H1 (cell line): Measurements from ENCODE around the gene DCHS1. TPM values are rescaled to one million over a fixed set of nuclear protein-coding genes. Genes with fewer than 3 reads are reported as not detected.

Experiments used
- CTCF ChIA-PET: fragments of 300-600 bp; sonication (Branson Sonifier 250); formaldehyde crosslinking; loops from one replicate; lab custom pipeline; 2021; ENCODE audit not compliant: partially characterized antibody; lab: Charles Lee
- POLR2A ChIA-PET: fragments of 300-600 bp; sonication (Branson Sonifier 250); formaldehyde crosslinking; loops from one replicate; lab custom pipeline; 2021; ENCODE audit warnings: inconsistent platforms; ENCODE audit not compliant: partially characterized antibody; lab: Charles Lee
- DNase-seq, 2 experiments: peaks; one replicate each; pipeline versions ENCODE4 v3.0.0 to v3.0.0-alpha.2; 2010 to 2022; ENCODE audit warnings: low spot score in 2 of 2, low read depth in 1 of 2, mixed read lengths in 1 of 2
- FAIRE-seq: peaks from 2 replicates; lab custom pipeline; 2011; peaks lifted over from hg19 to GRCh38; lab: Jason Lieb, UNC
- H2AFZ ChIP-seq: 2 replicates; pipeline ENCODE4 v1.8.1; 2012; ENCODE audit warnings: low read length, inconsistent platforms
- H2AK5ac ChIP-seq: 2 replicates; pipeline ENCODE4 v1.6.1; 2013; ENCODE audit warnings: low read depth, low read length
- H2BK120ac ChIP-seq: replicated peaks from 2 replicates; pipeline ENCODE3; 2013; ENCODE audit warnings: low read depth, low read length, inconsistent platforms
- H2BK12ac ChIP-seq: 2 replicates; pipeline ENCODE4 v1.6.1; 2013; ENCODE audit warnings: low read depth, low read length
- H2BK15ac ChIP-seq: 2 replicates; pipeline ENCODE4 v1.6.1; 2013; ENCODE audit warnings: low read length
- H2BK20ac ChIP-seq: 2 replicates; pipeline ENCODE4 v1.6.1; 2013; ENCODE audit warnings: low read length
- H2BK5ac ChIP-seq: 2 replicates; pipeline ENCODE4 v1.6.1; 2013; ENCODE audit warnings: low read depth, low read length
- H3K14ac ChIP-seq: 2 replicates; pipeline ENCODE4 v1.6.1; 2013; ENCODE audit warnings: inconsistent platforms; ENCODE audit not compliant: insufficient read length
- H3K18ac ChIP-seq: 2 replicates; pipeline ENCODE4 v1.6.1; 2013; ENCODE audit warnings: low read length; ENCODE audit errors: extremely low read depth
- H3K23ac ChIP-seq: 2 replicates; pipeline ENCODE4 v1.6.1; 2013; ENCODE audit warnings: inconsistent platforms; ENCODE audit not compliant: insufficient read length
- H3K23me2 ChIP-seq: 2 replicates; pipeline ENCODE4 v1.6.1; 2013; ENCODE audit warnings: low read depth, low read length
- H3K27ac ChIP-seq: 2 replicates; pipeline ENCODE4 v1.6.1; 2011; ENCODE audit warnings: low read depth, low read length, inconsistent platforms
- H3K27me3 ChIP-seq, 4 experiments: replicated peaks in 1 of 4; 1 replicate in 1 of 4; 2 replicates in 3 of 4; pipeline versions ENCODE4 v1.6.1 to v1.8.1; 2011 to 2013; ENCODE audit warnings: low read length in 3 of 4, mild to moderate bottlenecking in 3 of 4, inconsistent platforms in 2 of 4, mixed read lengths in 2 of 4, moderate library complexity in 1 of 4; ENCODE audit not compliant: control insufficient read depth in 3 of 4, insufficient read depth in 3 of 4; ENCODE audit errors: extremely low read depth in 1 of 4
- H3K36me3 ChIP-seq, 4 experiments: 2 replicates each; pipeline versions ENCODE4 v1.6.1 to v1.8.1; 2011 to 2013; ENCODE audit warnings: mild to moderate bottlenecking in 4 of 4, low read length in 3 of 4, moderate library complexity in 2 of 4, control low read depth in 1 of 4, inconsistent platforms in 1 of 4; ENCODE audit not compliant: insufficient read depth in 4 of 4, control insufficient read depth in 2 of 4
- H3K4ac ChIP-seq: replicated peaks from 2 replicates; pipeline ENCODE3; 2013; ENCODE audit warnings: low read length, low read depth, mixed read lengths, inconsistent platforms; ENCODE audit not compliant: insufficient read length
- H3K4me1 ChIP-seq, 4 experiments: replicated peaks in 1 of 4; 1 replicate in 1 of 4; 2 replicates in 3 of 4; pipeline versions ENCODE4 v1.6.1 to v1.8.1; 2011 to 2013; ENCODE audit warnings: low read length in 3 of 4, inconsistent platforms in 2 of 4, mixed read lengths in 1 of 4; ENCODE audit not compliant: insufficient read depth in 4 of 4, control insufficient read depth in 3 of 4
- H3K4me2 ChIP-seq, 2 experiments: 2 replicates each; pipeline versions ENCODE4 v1.6.1 to v1.8.1; 2011 to 2013; ENCODE audit warnings: low read depth in 2 of 2, low read length in 2 of 2, control low read depth in 1 of 2, inconsistent platforms in 1 of 2, mild to moderate bottlenecking in 1 of 2; ENCODE audit not compliant: insufficient read depth in 1 of 2
- H3K4me3 ChIP-seq, 4 experiments: fragments of 200-600, 300-600 bp in 1 of 4; sonication (generic), shearing (Covaris generic), sonication (Bioruptor Twin) in 1 of 4; 2 replicates each; pipeline versions ENCODE4 v1.5.1 to v1.8.1; 2011 to 2016; ENCODE audit warnings: low read length in 4 of 4, low read depth in 3 of 4, control low read depth in 2 of 4, inconsistent platforms in 2 of 4, mild to moderate bottlenecking in 2 of 4, mixed read lengths in 1 of 4, moderate library complexity in 1 of 4; ENCODE audit not compliant: insufficient read depth in 2 of 4; ENCODE audit errors: extremely low read depth in 1 of 4
- H3K56ac ChIP-seq: replicated peaks from 2 replicates; pipeline ENCODE3; 2013; ENCODE audit warnings: low read depth, mild to moderate bottlenecking, mixed read lengths, low read length, inconsistent platforms; ENCODE audit not compliant: insufficient read length
- H3K79me1 ChIP-seq: 2 replicates; pipeline ENCODE4 v1.6.1; 2013; ENCODE audit warnings: low read depth, low read length, control low read depth
- H3K79me2 ChIP-seq, 2 experiments: 2 replicates each; pipeline versions ENCODE4 v1.6.1 to v1.8.1; 2012 to 2013; ENCODE audit warnings: low read length in 2 of 2, mild to moderate bottlenecking in 2 of 2, inconsistent platforms in 1 of 2; ENCODE audit not compliant: insufficient read depth in 2 of 2, control insufficient read depth in 1 of 2
- H3K9ac ChIP-seq, 4 experiments: replicated peaks in 1 of 4; 1 replicate in 1 of 4; 2 replicates in 3 of 4; pipeline versions ENCODE4 v1.6.1 to v1.8.1; 2011 to 2013; ENCODE audit warnings: low read depth in 3 of 4, low read length in 3 of 4, control low read depth in 2 of 4, mild to moderate bottlenecking in 2 of 4, moderate library complexity in 2 of 4, inconsistent platforms in 1 of 4; ENCODE audit errors: extremely low read depth in 1 of 4
- H3K9me3 ChIP-seq, 2 experiments: 2 replicates each; pipeline versions ENCODE4 v1.6.1 to v1.8.1; 2012 to 2013; ENCODE audit warnings: mild to moderate bottlenecking in 2 of 2, moderate library complexity in 2 of 2, control low read depth in 1 of 2, inconsistent platforms in 1 of 2, low read depth in 1 of 2, low read length in 1 of 2, mixed read lengths in 1 of 2; ENCODE audit not compliant: insufficient read depth in 2 of 2
- H4K20me1 ChIP-seq, 2 experiments: replicated peaks in 1 of 2; 2 replicates each; pipeline versions ENCODE3 to v1.8.1; 2011 to 2013; ENCODE audit warnings: inconsistent platforms in 2 of 2, low read length in 2 of 2, mild to moderate bottlenecking in 1 of 2; ENCODE audit not compliant: insufficient read depth in 2 of 2, control insufficient read depth in 1 of 2
- H4K5ac ChIP-seq: 2 replicates; pipeline ENCODE4 v1.6.1; 2013; ENCODE audit warnings: low read length, low read depth, mixed read lengths, inconsistent platforms; ENCODE audit not compliant: insufficient read length
- H4K8ac ChIP-seq: 2 replicates; pipeline ENCODE4 v1.8.0; 2013; ENCODE audit warnings: mild to moderate bottlenecking, moderate library complexity, low read length, inconsistent platforms; ENCODE audit not compliant: insufficient read depth; ENCODE audit errors: extremely low read depth
- H4K91ac ChIP-seq: replicated peaks from 2 replicates; pipeline ENCODE3; 2013; ENCODE audit warnings: low read length, mixed read lengths, inconsistent platforms; ENCODE audit not compliant: insufficient read length
- BCL11A ChIP-seq, 2 experiments: IDR thresholded peaks; one replicate each; pipeline ENCODE4 v1.6.1; 2011; ENCODE audit warnings: low read depth in 2 of 2, low read length in 2 of 2, mild to moderate bottlenecking in 2 of 2
- POLR2A ChIP-seq, 2 experiments: IDR thresholded peaks; 1 replicate in 1 of 2; 2 replicates in 1 of 2; pipeline ENCODE4 v1.6.1; 2011; ENCODE audit warnings: low read depth in 2 of 2, low read length in 2 of 2, mild to moderate bottlenecking in 2 of 2; ENCODE audit errors: control extremely low read depth in 1 of 2
- SAP30 ChIP-seq: fragments of 300-600 bp; sonication (generic); IDR thresholded peaks from 2 replicates; pipeline ENCODE4 v1.7.1; 2012; ENCODE audit warnings: low read length, moderate library complexity, mild to moderate bottlenecking, inconsistent platforms; ENCODE audit not compliant: insufficient read depth, insufficient replicate concordance
- WGBS, 2 experiments: shearing (Covaris generic) in 1 of 2; methylation state at CpG; one replicate each; pipeline versions ENCODE4 v1.1.6 to v1.1.7; 2013 to 2015; ENCODE audit warnings: low lambda C conversion rate in 2 of 2, mixed read lengths in 2 of 2, inconsistent platforms in 1 of 2, low coverage in 1 of 2, missing lambda C conversion rate in 1 of 2; ENCODE audit not compliant: insufficient replicate concordance in 2 of 2, insufficient coverage in 1 of 2, insufficient read length in 1 of 2; ENCODE audit errors: extremely low coverage in 1 of 2, missing lambda C conversion rate in 1 of 2; 5-methylcytosine and 5-hydroxymethylcytosine counted together
- polyA plus RNA-seq, 7 experiments: library from polyadenylated mRNA; depleted of rRNA in 3 of 7; stranded (reverse) in 5 of 7; unstranded in 2 of 7; fragments of >200 nt in 5 of 7; fragments of 200-250 nt in 2 of 7; gene quantifications; 1 replicate in 5 of 7; 2 replicates in 1 of 7; 4 replicates in 1 of 7; pipeline versions ENCODE4 v1.2.1 to v1.2.3, GENCODE V29; 2011 to 2013; ENCODE audit warnings: missing spikeins in 2 of 7, mixed read lengths in 2 of 7
- total RNA-seq: library from RNA; stranded (reverse); fragmentation: NEBNext Ultra II Directional; extraction: Animal tissue kit (Norgen Biotek cat#: 25700); gene quantifications from 2 replicates; pipeline ENCODE4 v1.2.1, GENCODE V29; 2021

Gene DCHS1
- total and polyA plus RNA-seq, 2 of the 8 experiments (the other 6 are each of a cell fraction or from before 2014, with no cell fraction given), result 8.2 to 10.5 TPM

- peak overlapping the region; percentile 19; the same call in 1 of the 2 replicates for H2AK5ac ChIP-seq
- WGBS, 2 experiments, result 30% methylated on average over 32 of the region's 39 CpGs; no CpG with 5 or more reads in 1 of the 2 experiments
- no peak overlapping the region for H4K5ac ChIP-seq
- H4K20me1 ChIP-seq, result no peaks in the 10 kb centered on the region
- H3K79me2 ChIP-seq, result peaks cover 0 to 20% of the 10 kb centered on the region in 2 experiments; a peak in 2 of 4 replicates
- CTCF ChIA-PET, result interaction anchor here (1.0 to 3.4 kb wide), 11 partner anchors 8 to 116 kb away, joined by 3 to 23 read pairs (median 7); partner anchors contain the start of genes ILK and RRP8
- no peak overlapping the region for H3K4ac ChIP-seq
- no peak overlapping the region for H4K91ac ChIP-seq
- H3K27ac ChIP-seq, result peak overlapping the region; percentile 94
- H2BK20ac ChIP-seq, result no peak overlapping the region
- peak in 1 of 2 experiments; percentile 61 for DNase-seq
- H3K18ac ChIP-seq, result 0 out of 2 replicates have a peak overlapping the region, but pooled peaks have one; percentile 1
- peak overlapping the region; percentile 91 to 94 for H3K4me2 ChIP-seq
- H3K23me2 ChIP-seq, result peaks cover 11% of the 10 kb centered on the region
- TF ChIP-seq POLR2A (IDR thresholded peaks at IDR 0.05; ENCODE audit: control extremely low read depth in 1 of 2, low read depth in 2 of 2, low read length in 2 of 2) (peak in 1 of 2 experiments; percentile 81; a peak in 1 of 3 replicates), SAP30 (peak; percentile 31), BCL11A (IDR thresholded peaks at IDR 0.05; ENCODE audit: low read depth in 2 of 2, low read length in 2 of 2) (no peak)
- POLR2A ChIA-PET, result interaction anchor here (0.6 to 3.0 kb wide), 30 partner anchors 7 to 144 kb away, joined by 3 to 24 read pairs (median 6); partner anchors contain the start of gene MRPL17
- no peak overlapping the region for H2AFZ ChIP-seq
- H3K4me3 ChIP-seq, result peak overlapping the region; percentile 67 to 85 (median 76)
- no peak overlapping the region for H2BK15ac ChIP-seq
- peak overlapping the region; percentile 34 to 95 (median 80) for H3K9ac ChIP-seq
- no peaks in the 10 kb centered on the region for H3K27me3 ChIP-seq
- no peak overlapping the region for H2BK120ac ChIP-seq
- FAIRE-seq, result no peak
- H2BK12ac ChIP-seq, result no peak overlapping the region
- peak overlapping the region; percentile 9; the same call in 1 of the 2 replicates for H2BK5ac ChIP-seq
- H3K56ac ChIP-seq, result peak overlapping the region; percentile 22
- no peak overlapping the region for H3K23ac ChIP-seq
- no peak overlapping the region for H3K14ac ChIP-seq
- peak overlapping the region; percentile 39; the same call in 1 of the 2 replicates for H4K8ac ChIP-seq
- peaks cover 5% of the 10 kb centered on the region; the same call in 1 of the 2 replicates for H3K79me1 ChIP-seq
- H3K36me3 ChIP-seq, result peaks cover 17 to 41% (median 33%) of the 10 kb centered on the region in 4 experiments
- H3K4me1 ChIP-seq, result peaks cover 4 to 18% (median 10%) of the 10 kb centered on the region in 4 experiments
- H3K9me3 ChIP-seq, result no peaks in the 10 kb centered on the region
Measured at GRCh38 chr11:6611092-6611962, 44.3 kb downstream of the DCHS1 start.
